SH-SY5Y (cell line): ENCODE results near the gene HDGF.

ENCODE experiments used
- GATA2 ChIP-seq: IDR thresholded peaks from 2 replicates; pipeline ENCODE4 v1.6.1; 2011; ENCODE audit warnings: mild to moderate bottlenecking, low read depth, low read length
- GATA3 ChIP-seq: IDR thresholded peaks from 2 replicates; pipeline ENCODE4 v1.6.1; 2011; ENCODE audit warnings: low read depth, mild to moderate bottlenecking, low read length, moderate library complexity

GRCh38 chr1:156703336-156703735 lies 48.1 kb downstream of the HDGF start:
- no peak for TF ChIP-seq GATA2
- no peak for TF ChIP-seq GATA3
